GM13976 (cell line): ENCODE results near the gene STXBP5.

ENCODE experiments used
- DNase-seq: peaks from one replicate; pipeline ENCODE4 v3.0.0; 2012; ENCODE audit warnings: low spot score
- CTCF ChIP-seq: IDR thresholded peaks from 2 replicates; pipeline ENCODE4 v1.5.1; 2012; ENCODE audit warnings: borderline replicate concordance, mild to moderate bottlenecking; ENCODE audit not compliant: insufficient read depth; ENCODE audit errors: extremely low read depth, missing control alignments, control extremely low read depth
- in situ Hi-C: fragments of 300-500 bp; cut with MboI; formaldehyde crosslinking; loops from one replicate; pipeline ENCODE4 v1.12.0; 2022; ENCODE audit warnings: low sequenced_read_pairs, mixed read lengths, inconsistent platforms; ENCODE audit not compliant: unreplicated experiment

STXBP5 gene

GRCh38 chr6:147287869-147288271 is 83.7 kb downstream of the STXBP5 start:
- no peak for DNase-seq

GRCh38 chr6:147297124-147297523 is 92.9 kb downstream of the STXBP5 start:
- TF ChIP-seq CTCF = no peak
- in situ Hi-C loops = no loop called here
- no peak for DNase-seq

More at GRCh38 chr6:147287869-147288271, 83.7 kb downstream of the STXBP5 start:
- TF ChIP-seq CTCF = no peak
- in situ Hi-C loops = no loop called here

GRCh38 chr6:147297663-147298316 is 93.6 kb downstream of the STXBP5 start:
- no peak for DNase-seq
- TF ChIP-seq CTCF = no peak
- in situ Hi-C loops = no loop called here

- in situ Hi-C loops = no loop called here
- TF ChIP-seq CTCF = no peak
- no peak for DNase-seq
Observed at GRCh38 chr6:147298461-147298860, 94.2 kb downstream of the STXBP5 start.

GRCh38 chr6:147299035-147299434 is 94.8 kb downstream of the STXBP5 start:
- no peak for TF ChIP-seq CTCF
- in situ Hi-C loops = no loop called here

GRCh38 chr6:147301070-147301469 is 96.9 kb downstream of the STXBP5 start:
- no peak for DNase-seq
- in situ Hi-C loops = no loop called here
- no peak for TF ChIP-seq CTCF

More at GRCh38 chr6:147299035-147299434, 94.8 kb downstream of the STXBP5 start:
- DNase-seq = no peak
